K562 (cell line): ENCODE data around the gene DAPK2.

Experiments
- GTF2A2 ChIP-seq: IDR thresholded peaks from 2 replicates; pipeline ENCODE4 v1.6.1; 2016; ENCODE audit warnings: mild to moderate bottlenecking, missing genetic modification characterization, missing compliant biosample characterization
- NR2C1 ChIP-seq, 2 experiments: fragments of 450-650 bp; IDR thresholded peaks; 2 replicates each; pipeline ENCODE4 v1.6.1; 2017; ENCODE audit warnings: mild to moderate bottlenecking in 2 of 2, antibody characterized with exemption in 1 of 2, inconsistent platforms in 1 of 2, missing compliant biosample characterization in 1 of 2, missing genetic modification characterization in 1 of 2
- PHF20 ChIP-seq: fragments of 450-650 bp; IDR thresholded peaks from 2 replicates; pipeline ENCODE4 v1.6.1; 2018; ENCODE audit not compliant: partially characterized antibody
- PREB ChIP-seq: sonication (generic); formaldehyde crosslinking; IDR thresholded peaks from 2 replicates; pipeline ENCODE4 v1.8.1; 2023; ENCODE audit warnings: mild to moderate bottlenecking, missing genetic modification reagents

- TF ChIP-seq PREB (CRISPR knock-in tag) (no peak), PHF20 (no peak), NR2C1 (IDR thresholded peaks at IDR 0.05) (no peak), NR2C1 (tag; IDR thresholded peaks at IDR 0.05) (no peak), GTF2A2 (no peak)
Observed at GRCh38 chr15:63908991-63909390, 137.3 kb downstream of the DAPK2 start.
